DND-41 (cell line): ENCODE data around the gene FTL.

Experiments used
- EZH2 ChIP-seq: IDR thresholded peaks from 3 replicates; pipeline ENCODE4 v1.6.1; 2012; ENCODE audit warnings: borderline replicate concordance, low read depth, mild to moderate bottlenecking, moderate library complexity, low read length, inconsistent platforms; ENCODE audit not compliant: severe bottlenecking
- TF ChIP-seq, protein P1 (sequence below): IDR thresholded peaks from 2 replicates; pipeline ENCODE4 v1.5.1; 2012; ENCODE audit warnings: borderline replicate concordance, low read length, moderate library complexity, mild to moderate bottlenecking; ENCODE audit not compliant: poor library complexity, severe bottlenecking; ENCODE audit errors: extremely low read depth

DNA sequence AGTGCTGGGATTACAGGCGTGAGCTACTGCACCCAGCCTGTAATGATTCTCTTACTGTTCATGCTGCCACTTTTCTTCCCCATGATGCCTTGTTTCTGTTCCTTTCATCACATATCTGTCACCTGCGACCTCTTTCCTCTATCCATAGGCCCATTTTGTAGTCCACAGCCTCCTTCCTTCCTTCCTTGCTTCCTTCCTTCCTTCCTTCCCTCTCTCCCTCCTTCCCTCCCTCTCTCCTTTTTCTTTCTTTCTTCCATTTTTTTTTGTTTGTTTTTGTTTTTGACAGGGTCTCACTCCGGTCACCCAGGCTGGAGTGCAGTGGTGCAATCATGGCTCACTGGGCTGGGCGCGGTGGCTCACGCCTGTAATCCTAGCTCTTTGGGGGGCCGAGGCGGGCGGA lies 23.8 kb downstream of the FTL start:
- TF ChIP-seq, protein P1, sequence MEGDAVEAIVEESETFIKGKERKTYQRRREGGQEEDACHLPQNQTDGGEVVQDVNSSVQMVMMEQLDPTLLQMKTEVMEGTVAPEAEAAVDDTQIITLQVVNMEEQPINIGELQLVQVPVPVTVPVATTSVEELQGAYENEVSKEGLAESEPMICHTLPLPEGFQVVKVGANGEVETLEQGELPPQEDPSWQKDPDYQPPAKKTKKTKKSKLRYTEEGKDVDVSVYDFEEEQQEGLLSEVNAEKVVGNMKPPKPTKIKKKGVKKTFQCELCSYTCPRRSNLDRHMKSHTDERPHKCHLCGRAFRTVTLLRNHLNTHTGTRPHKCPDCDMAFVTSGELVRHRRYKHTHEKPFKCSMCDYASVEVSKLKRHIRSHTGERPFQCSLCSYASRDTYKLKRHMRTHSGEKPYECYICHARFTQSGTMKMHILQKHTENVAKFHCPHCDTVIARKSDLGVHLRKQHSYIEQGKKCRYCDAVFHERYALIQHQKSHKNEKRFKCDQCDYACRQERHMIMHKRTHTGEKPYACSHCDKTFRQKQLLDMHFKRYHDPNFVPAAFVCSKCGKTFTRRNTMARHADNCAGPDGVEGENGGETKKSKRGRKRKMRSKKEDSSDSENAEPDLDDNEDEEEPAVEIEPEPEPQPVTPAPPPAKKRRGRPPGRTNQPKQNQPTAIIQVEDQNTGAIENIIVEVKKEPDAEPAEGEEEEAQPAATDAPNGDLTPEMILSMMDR = no peak
- no peak for TF ChIP-seq EZH2
